HepG2 (cell line): Measurements from ENCODE around the gene SLCO3A1.

Experiments used
- CC2D1A ChIP-seq: sonication (generic); formaldehyde crosslinking; IDR thresholded peaks from 2 replicates; pipeline ENCODE4 v1.8.1; 2023; ENCODE audit warnings: mild to moderate bottlenecking, missing genetic modification reagents
- CTCF ChIP-seq: sonication (generic); formaldehyde crosslinking; IDR thresholded peaks from 2 replicates; pipeline ENCODE4 v1.5.0; 2020; ENCODE audit warnings: mild to moderate bottlenecking, missing genetic modification reagents, moderate library complexity
- POLR2A ChIP-seq, 2 experiments: IDR thresholded peaks; 2 replicates each; pipeline ENCODE4 v1.6.1; 2011; ENCODE audit warnings: low read depth in 2 of 2, low read length in 2 of 2, mild to moderate bottlenecking in 1 of 2, moderate library complexity in 1 of 2; ENCODE audit not compliant: insufficient read depth in 1 of 2
- ZNF234 ChIP-seq: sonication (generic); formaldehyde crosslinking; conservative IDR thresholded peaks from 2 replicates; pipeline ENCODE4 v1.5.1; 2020; ENCODE audit warnings: mild to moderate bottlenecking, missing genetic modification reagents

- no peak for TF ChIP-seq CTCF
- TF ChIP-seq POLR2A (IDR thresholded peaks at IDR 0.05; ENCODE audit: insufficient read depth in 1 of 2, low read depth in 2 of 2, low read length in 2 of 2), result no peak
- TF ChIP-seq CC2D1A (CRISPR knock-in tag), result no peak
- TF ChIP-seq ZNF234 (CRISPR knock-in tag), result no peak
Measured at GRCh38 chr15:91926908-91927270, 73.4 kb downstream of the SLCO3A1 start.
